GM23338 (cell line): ENCODE results near the gene SLC30A10. TPM values are rescaled to one million over a fixed set of nuclear protein-coding genes. Genes with fewer than 3 reads are reported as not detected.
A peak's percentile ranks its signal among the peaks of the same experiment; 100 is the strongest.

Source experiments
- ATAC-seq: fragments of 200-7000 bp; cut with Tn5 transposase; 3 replicates; pipeline ENCODE4 v1.9.1; 2020
- DNase-seq: peaks from one replicate; pipeline ENCODE4 v3.0.0-alpha.2; 2015; ENCODE audit warnings: low spot score
- H2AFZ ChIP-seq: fragments of 200-600 bp; sonication (generic); 2 replicates; pipeline ENCODE4 v1.8.0; 2016; ENCODE audit warnings: antibody characterized with exemption, mild to moderate bottlenecking, moderate library complexity
- H3F3A ChIP-seq: fragments of 200-600 bp; sonication (generic); replicated peaks from 2 replicates; pipeline ENCODE4 v1.8.0; 2017; ENCODE audit warnings: antibody characterized with exemption, mixed run types, low read depth
- H3K27ac ChIP-seq: fragments of 200-600 bp; sonication (generic); 2 replicates; pipeline ENCODE4 v1.6.1; 2016; ENCODE audit warnings: low read depth
- H3K27me3 ChIP-seq: fragments of 200-600 bp; sonication (generic); 2 replicates; pipeline ENCODE4 v1.8.0; 2016; ENCODE audit warnings: mild to moderate bottlenecking, mixed run types, moderate library complexity; ENCODE audit not compliant: insufficient read depth
- H3K36me3 ChIP-seq: fragments of 200-600 bp; sonication (generic); 2 replicates; pipeline ENCODE4 v1.8.0; 2016; ENCODE audit warnings: mild to moderate bottlenecking; ENCODE audit not compliant: insufficient read depth
- H3K4me1 ChIP-seq: fragments of 200-600 bp; sonication (generic); 2 replicates; pipeline ENCODE4 v1.8.0; 2016; ENCODE audit warnings: mild to moderate bottlenecking, moderate library complexity; ENCODE audit not compliant: insufficient read depth
- H3K4me2 ChIP-seq: fragments of 200-600 bp; sonication (generic); 2 replicates; pipeline ENCODE4 v1.7.1; 2017; ENCODE audit warnings: mixed run types
- H3K4me3 ChIP-seq: fragments of 200-600 bp; sonication (generic); 2 replicates; pipeline ENCODE4 v1.6.1; 2016; ENCODE audit warnings: mixed run types
- H3K79me2 ChIP-seq: fragments of 200-600 bp; sonication (generic); replicated peaks from 2 replicates; pipeline ENCODE4 v1.8.0; 2017; ENCODE audit warnings: mild to moderate bottlenecking; ENCODE audit not compliant: insufficient read depth
- H3K9me2 ChIP-seq: fragments of 200-600 bp; sonication (generic); 2 replicates; pipeline ENCODE4 v1.8.0; 2017; ENCODE audit not compliant: insufficient read depth
- H4K20me1 ChIP-seq: fragments of 200-600 bp; sonication (generic); replicated peaks from 2 replicates; pipeline ENCODE4 v1.8.0; 2017; ENCODE audit warnings: mild to moderate bottlenecking; ENCODE audit not compliant: insufficient read depth
- H3K27ac Mint-ChIP-seq: 2 replicates; pipeline ENCODE4 v1.8.0; 2020; ENCODE audit warnings: inconsistent platforms, mild to moderate bottlenecking, moderate library complexity, mixed read lengths
- H3K27me3 Mint-ChIP-seq: 3 replicates; pipeline ENCODE4 v1.8.0; 2022; ENCODE audit warnings: low read depth, mild to moderate bottlenecking, moderate library complexity, mixed read lengths, inconsistent platforms; ENCODE audit not compliant: insufficient read depth, poor library complexity
- H3K36me3 Mint-ChIP-seq: 3 replicates; pipeline ENCODE4 v1.8.0; 2021; ENCODE audit warnings: low read depth, mild to moderate bottlenecking, inconsistent platforms, moderate library complexity, mixed read lengths
- H3K4me1 Mint-ChIP-seq: 3 replicates; pipeline ENCODE4 v1.8.0; 2020; ENCODE audit warnings: mild to moderate bottlenecking, inconsistent platforms, mixed read lengths
- H3K4me3 Mint-ChIP-seq: 3 replicates; pipeline ENCODE4 v1.8.0; 2021; ENCODE audit warnings: moderate library complexity, mild to moderate bottlenecking, inconsistent platforms, mixed read lengths
- H3K9me3 Mint-ChIP-seq: 3 replicates; pipeline ENCODE4 v1.8.0; 2020; ENCODE audit warnings: moderate library complexity, mild to moderate bottlenecking, inconsistent platforms, mixed read lengths
- CREB1 ChIP-seq: fragments of 250-450 bp; sonication (Bioruptor Pico); IDR thresholded peaks from 2 replicates; pipeline ENCODE4 v1.5.0; 2020; ENCODE audit warnings: low read depth, mild to moderate bottlenecking, moderate library complexity
- CTCF ChIP-seq, 2 experiments: fragments of 200-600 bp in 1 of 2; sonication (generic) in 1 of 2; conservative IDR thresholded peaks; 2 replicates each; pipeline versions ENCODE4 v1.5.1 to v1.6.1; 2016 to 2017; ENCODE audit warnings: antibody characterized with exemption in 2 of 2, low read depth in 2 of 2, mild to moderate bottlenecking in 2 of 2, moderate library complexity in 1 of 2
- EZH2 ChIP-seq: fragments of 200-600 bp; sonication (generic); IDR thresholded peaks from one replicate; pipeline ENCODE4 v1.8.0; 2017; ENCODE audit warnings: antibody characterized with exemption, mild to moderate bottlenecking, low read depth; ENCODE audit not compliant: unreplicated experiment
- EZH2phosphoT487 ChIP-seq: fragments of 200-600 bp; sonication (generic); IDR thresholded peaks from one replicate; pipeline ENCODE4 v1.8.1; 2018; ENCODE audit warnings: antibody characterized with exemption; ENCODE audit not compliant: unreplicated experiment
- JUNB ChIP-seq: IDR thresholded peaks from one replicate; pipeline ENCODE4 v1.6.1; 2016; ENCODE audit warnings: antibody characterized with exemption; ENCODE audit not compliant: unreplicated experiment
- NANOG ChIP-seq: IDR thresholded peaks from 2 replicates; pipeline ENCODE4 v1.6.1; 2016; ENCODE audit warnings: antibody characterized with exemption, borderline replicate concordance
- POLR2AphosphoS5 ChIP-seq: IDR thresholded peaks from 2 replicates; pipeline ENCODE4 v1.6.1; 2016; ENCODE audit warnings: antibody characterized with exemption, low read depth
- STAT1 ChIP-seq: IDR thresholded peaks from one replicate; pipeline ENCODE4 v1.6.1; 2016; ENCODE audit warnings: antibody characterized with exemption; ENCODE audit not compliant: unreplicated experiment
- ZNF114 ChIP-seq: fragments of 250-450 bp; sonication (Bioruptor Pico); IDR thresholded peaks from 2 replicates; pipeline ENCODE4 v1.5.0; 2020; ENCODE audit warnings: mild to moderate bottlenecking, moderate library complexity
- ZNF331 ChIP-seq: fragments of 250-450 bp; sonication (Bioruptor Pico); IDR thresholded peaks from 2 replicates; pipeline ENCODE4 v1.5.0; 2020; ENCODE audit warnings: low read depth, mild to moderate bottlenecking, moderate library complexity
- polyA plus RNA-seq: library from polyadenylated mRNA; unstranded; fragments of >200 nt; fragmentation: Nextera tagmentation; extraction: Ambion mirVana; gene quantifications from 2 replicates; pipeline ENCODE4 v1.2.1, GENCODE V29; 2016
- total RNA-seq: library from RNA; depleted of rRNA; stranded (reverse); fragments of >200 nt; shearing (Covaris generic); gene quantifications from 2 replicates; pipeline ENCODE4 v1.2.3, GENCODE V29; 2014
- TF ChIP-seq, protein P1 (sequence below): fragments of 250-450 bp; sonication (Bioruptor Pico); IDR thresholded peaks from 2 replicates; pipeline ENCODE4 v1.5.0; 2020; ENCODE audit warnings: mild to moderate bottlenecking, moderate library complexity
- TF ChIP-seq, protein P2 (sequence below): IDR thresholded peaks from 2 replicates; pipeline ENCODE4 v1.6.1; 2016; ENCODE audit warnings: antibody characterized with exemption
- TF ChIP-seq, protein P3 (sequence below): IDR thresholded peaks from one replicate; pipeline ENCODE4 v1.6.1; 2018; ENCODE audit warnings: antibody characterized with exemption; ENCODE audit not compliant: unreplicated experiment

SLC30A10 gene
- total and polyA plus RNA-seq, 2 experiments from 2014 or later, result 0.47 to 1.1 TPM

GRCh38 chr1:219941179-219942118, 13.1 kb upstream of the SLC30A10 start:
- H3K4me3 Mint-ChIP-seq, result no peak overlapping the region
- Histone ChIP-seq H3F3A (no peaks in the 10 kb centered on the region), H3K4me3 (no peak overlapping the region), H3K27me3 (no peaks in the 10 kb centered on the region), H4K20me1 (no peaks in the 10 kb centered on the region), H2AFZ (peak overlapping the region; percentile 86), H3K4me2 (no peak overlapping the region), H3K9me2 (no peaks in the 10 kb centered on the region), H3K27ac (no peak overlapping the region), H3K36me3 (no peaks in the 10 kb centered on the region), H3K4me1 (no peaks in the 10 kb centered on the region), H3K79me2 (no peaks in the 10 kb centered on the region)
- H3K9me3 Mint-ChIP-seq, result peaks cover 4% of the 10 kb centered on the region; the same call in 1 of the 3 replicates
- ATAC-seq, result no peak
- no peak for DNase-seq
- H3K27me3 Mint-ChIP-seq, result no peaks in the 10 kb centered on the region
- TF ChIP-seq JUNB (no peak), CTCF (conservative IDR thresholded peaks at IDR 0.05; ENCODE audit: low read depth in 2 of 2) (no peak), ZNF114 (CRISPR knock-in tag) (no peak), STAT1 (no peak), POLR2AphosphoS5 (no peak), CREB1 (CRISPR knock-in tag) (no peak), EZH2 (no peak), NANOG (no peak), ZNF331 (CRISPR knock-in tag) (no peak), EZH2phosphoT487 (no peak)
- TF ChIP-seq, protein P1, sequence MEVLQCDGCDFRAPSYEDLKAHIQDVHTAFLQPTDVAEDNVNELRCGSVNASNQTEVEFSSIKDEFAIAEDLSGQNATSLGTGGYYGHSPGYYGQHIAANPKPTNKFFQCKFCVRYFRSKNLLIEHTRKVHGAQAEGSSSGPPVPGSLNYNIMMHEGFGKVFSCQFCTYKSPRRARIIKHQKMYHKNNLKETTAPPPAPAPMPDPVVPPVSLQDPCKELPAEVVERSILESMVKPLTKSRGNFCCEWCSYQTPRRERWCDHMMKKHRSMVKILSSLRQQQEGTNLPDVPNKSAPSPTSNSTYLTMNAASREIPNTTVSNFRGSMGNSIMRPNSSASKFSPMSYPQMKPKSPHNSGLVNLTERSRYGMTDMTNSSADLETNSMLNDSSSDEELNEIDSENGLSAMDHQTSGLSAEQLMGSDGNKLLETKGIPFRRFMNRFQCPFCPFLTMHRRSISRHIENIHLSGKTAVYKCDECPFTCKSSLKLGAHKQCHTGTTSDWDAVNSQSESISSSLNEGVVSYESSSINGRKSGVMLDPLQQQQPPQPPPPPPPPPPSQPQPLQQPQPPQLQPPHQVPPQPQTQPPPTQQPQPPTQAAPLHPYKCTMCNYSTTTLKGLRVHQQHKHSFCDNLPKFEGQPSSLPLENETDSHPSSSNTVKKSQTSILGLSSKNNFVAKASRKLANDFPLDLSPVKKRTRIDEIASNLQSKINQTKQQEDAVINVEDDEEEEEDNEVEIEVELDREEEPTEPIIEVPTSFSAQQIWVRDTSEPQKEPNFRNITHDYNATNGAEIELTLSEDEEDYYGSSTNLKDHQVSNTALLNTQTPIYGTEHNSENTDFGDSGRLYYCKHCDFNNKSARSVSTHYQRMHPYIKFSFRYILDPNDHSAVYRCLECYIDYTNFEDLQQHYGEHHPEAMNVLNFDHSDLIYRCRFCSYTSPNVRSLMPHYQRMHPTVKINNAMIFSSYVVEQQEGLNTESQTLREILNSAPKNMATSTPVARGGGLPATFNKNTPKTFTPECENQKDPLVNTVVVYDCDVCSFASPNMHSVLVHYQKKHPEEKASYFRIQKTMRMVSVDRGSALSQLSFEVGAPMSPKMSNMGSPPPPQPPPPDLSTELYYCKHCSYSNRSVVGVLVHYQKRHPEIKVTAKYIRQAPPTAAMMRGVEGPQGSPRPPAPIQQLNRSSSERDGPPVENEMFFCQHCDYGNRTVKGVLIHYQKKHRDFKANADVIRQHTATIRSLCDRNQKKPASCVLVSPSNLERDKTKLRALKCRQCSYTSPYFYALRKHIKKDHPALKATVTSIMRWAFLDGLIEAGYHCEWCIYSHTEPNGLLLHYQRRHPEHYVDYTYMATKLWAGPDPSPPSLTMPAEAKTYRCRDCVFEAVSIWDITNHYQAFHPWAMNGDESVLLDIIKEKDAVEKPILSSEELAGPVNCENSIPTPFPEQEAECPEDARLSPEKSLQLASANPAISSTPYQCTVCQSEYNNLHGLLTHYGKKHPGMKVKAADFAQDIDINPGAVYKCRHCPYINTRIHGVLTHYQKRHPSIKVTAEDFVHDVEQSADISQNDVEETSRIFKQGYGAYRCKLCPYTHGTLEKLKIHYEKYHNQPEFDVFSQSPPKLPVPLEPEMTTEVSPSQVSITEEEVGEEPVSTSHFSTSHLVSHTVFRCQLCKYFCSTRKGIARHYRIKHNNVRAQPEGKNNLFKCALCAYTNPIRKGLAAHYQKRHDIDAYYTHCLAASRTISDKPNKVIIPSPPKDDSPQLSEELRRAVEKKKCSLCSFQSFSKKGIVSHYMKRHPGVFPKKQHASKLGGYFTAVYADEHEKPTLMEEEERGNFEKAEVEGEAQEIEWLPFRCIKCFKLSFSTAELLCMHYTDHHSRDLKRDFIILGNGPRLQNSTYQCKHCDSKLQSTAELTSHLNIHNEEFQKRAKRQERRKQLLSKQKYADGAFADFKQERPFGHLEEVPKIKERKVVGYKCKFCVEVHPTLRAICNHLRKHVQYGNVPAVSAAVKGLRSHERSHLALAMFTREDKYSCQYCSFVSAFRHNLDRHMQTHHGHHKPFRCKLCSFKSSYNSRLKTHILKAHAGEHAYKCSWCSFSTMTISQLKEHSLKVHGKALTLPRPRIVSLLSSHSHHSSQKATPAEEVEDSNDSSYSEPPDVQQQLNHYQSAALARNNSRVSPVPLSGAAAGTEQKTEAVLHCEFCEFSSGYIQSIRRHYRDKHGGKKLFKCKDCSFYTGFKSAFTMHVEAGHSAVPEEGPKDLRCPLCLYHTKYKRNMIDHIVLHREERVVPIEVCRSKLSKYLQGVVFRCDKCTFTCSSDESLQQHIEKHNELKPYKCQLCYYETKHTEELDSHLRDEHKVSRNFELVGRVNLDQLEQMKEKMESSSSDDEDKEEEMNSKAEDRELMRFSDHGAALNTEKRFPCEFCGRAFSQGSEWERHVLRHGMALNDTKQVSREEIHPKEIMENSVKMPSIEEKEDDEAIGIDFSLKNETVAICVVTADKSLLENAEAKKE (CRISPR knock-in tag), result no peak
- TF ChIP-seq, protein P2, sequence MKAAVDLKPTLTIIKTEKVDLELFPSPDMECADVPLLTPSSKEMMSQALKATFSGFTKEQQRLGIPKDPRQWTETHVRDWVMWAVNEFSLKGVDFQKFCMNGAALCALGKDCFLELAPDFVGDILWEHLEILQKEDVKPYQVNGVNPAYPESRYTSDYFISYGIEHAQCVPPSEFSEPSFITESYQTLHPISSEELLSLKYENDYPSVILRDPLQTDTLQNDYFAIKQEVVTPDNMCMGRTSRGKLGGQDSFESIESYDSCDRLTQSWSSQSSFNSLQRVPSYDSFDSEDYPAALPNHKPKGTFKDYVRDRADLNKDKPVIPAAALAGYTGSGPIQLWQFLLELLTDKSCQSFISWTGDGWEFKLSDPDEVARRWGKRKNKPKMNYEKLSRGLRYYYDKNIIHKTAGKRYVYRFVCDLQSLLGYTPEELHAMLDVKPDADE, result no peak
- TF ChIP-seq, protein P3, sequence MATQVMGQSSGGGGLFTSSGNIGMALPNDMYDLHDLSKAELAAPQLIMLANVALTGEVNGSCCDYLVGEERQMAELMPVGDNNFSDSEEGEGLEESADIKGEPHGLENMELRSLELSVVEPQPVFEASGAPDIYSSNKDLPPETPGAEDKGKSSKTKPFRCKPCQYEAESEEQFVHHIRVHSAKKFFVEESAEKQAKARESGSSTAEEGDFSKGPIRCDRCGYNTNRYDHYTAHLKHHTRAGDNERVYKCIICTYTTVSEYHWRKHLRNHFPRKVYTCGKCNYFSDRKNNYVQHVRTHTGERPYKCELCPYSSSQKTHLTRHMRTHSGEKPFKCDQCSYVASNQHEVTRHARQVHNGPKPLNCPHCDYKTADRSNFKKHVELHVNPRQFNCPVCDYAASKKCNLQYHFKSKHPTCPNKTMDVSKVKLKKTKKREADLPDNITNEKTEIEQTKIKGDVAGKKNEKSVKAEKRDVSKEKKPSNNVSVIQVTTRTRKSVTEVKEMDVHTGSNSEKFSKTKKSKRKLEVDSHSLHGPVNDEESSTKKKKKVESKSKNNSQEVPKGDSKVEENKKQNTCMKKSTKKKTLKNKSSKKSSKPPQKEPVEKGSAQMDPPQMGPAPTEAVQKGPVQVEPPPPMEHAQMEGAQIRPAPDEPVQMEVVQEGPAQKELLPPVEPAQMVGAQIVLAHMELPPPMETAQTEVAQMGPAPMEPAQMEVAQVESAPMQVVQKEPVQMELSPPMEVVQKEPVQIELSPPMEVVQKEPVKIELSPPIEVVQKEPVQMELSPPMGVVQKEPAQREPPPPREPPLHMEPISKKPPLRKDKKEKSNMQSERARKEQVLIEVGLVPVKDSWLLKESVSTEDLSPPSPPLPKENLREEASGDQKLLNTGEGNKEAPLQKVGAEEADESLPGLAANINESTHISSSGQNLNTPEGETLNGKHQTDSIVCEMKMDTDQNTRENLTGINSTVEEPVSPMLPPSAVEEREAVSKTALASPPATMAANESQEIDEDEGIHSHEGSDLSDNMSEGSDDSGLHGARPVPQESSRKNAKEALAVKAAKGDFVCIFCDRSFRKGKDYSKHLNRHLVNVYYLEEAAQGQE, result no peak
- no peak overlapping the region for H3K27ac Mint-ChIP-seq
- no peaks in the 10 kb centered on the region for H3K4me1 Mint-ChIP-seq
- no peaks in the 10 kb centered on the region for H3K36me3 Mint-ChIP-seq
